HG02571 (cell line): ENCODE measurements around the gene PSG1.
"Not testable (repeated sequence)": the region's sequence is repeated elsewhere in the genome, so short reads cannot be mapped to it uniquely, and the experiment has no call there.

Source experiments
- ATAC-seq: cut with Tn5 transposase; IDR thresholded peaks from one replicate; pipeline ENCODE4 v1.9.1; 2021; ENCODE audit warnings: mild to moderate bottlenecking, moderate library complexity; ENCODE audit not compliant: unreplicated experiment

Gene PSG1

DNA sequence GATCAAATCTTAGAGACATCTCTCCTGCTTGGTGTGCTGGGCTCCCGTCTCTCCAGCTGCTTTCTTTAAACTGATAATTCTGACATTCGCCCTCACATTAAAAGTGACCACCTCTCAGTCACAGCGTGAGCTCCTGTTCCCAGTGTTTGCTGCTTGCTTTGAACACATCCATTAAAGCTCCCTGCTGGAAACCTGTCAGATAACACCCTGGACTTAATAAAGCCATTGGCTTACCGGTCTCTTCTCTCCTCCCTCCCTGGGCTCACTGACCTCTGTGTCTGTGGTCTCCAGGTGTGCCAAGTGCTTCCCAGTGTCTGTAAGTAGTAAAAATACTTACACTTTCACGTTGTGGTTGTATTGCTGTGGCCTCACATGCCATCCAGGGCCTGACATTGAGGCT lies 2.5 kb upstream of the PSG1 start:
- ATAC-seq, result not testable (repeated sequence)

DNA sequence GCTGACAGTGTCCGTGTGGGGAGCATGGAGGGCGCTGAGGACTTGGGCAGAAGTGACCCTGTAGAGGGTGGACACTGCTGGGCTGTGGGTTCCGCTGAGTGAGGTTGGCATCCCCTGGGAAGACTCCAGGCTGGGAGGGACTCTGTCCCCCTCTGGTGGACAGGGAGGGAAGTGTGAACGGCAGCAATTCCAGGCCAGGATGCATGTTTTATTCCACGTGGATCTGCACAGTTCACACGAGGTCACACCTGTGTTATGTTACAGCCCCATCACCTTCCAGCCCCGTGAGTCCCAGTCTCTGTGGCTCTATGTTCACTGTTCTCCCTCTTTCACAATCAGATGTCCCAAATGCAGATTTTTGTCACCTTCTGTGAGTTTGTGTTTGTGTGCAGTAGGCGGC lies 1.8 kb upstream of the PSG1 start:
- not testable (repeated sequence) for ATAC-seq

DNA sequence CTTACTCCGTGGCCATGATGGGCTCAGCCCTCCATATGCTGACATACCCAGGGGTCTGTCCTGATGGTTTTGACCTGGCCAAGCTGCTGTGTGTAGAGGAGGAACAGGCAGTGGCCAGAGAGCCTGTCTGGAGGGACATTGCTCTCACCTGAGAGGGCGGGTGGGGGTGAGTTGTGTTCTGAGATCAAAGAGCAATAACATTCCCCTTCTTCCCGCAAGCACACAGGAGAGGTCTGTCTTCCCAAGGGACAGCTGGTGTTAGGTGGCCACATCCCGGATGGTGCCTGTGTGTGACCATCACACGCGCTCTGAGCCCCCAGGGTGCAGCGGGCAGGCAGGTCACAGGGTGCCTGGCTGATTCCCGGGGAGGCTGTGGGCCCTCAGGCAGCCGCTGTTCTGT lies 1.1 kb upstream of the PSG1 start:
- ATAC-seq, result not testable (repeated sequence)

GRCh38 chr19:42876596-42876995 lies 2.9 kb downstream of the PSG1 start:
- ATAC-seq, result not testable (repeated sequence)

GRCh38 chr19:42875881-42876280 lies 3.6 kb downstream of the PSG1 start:
- ATAC-seq, result not testable (repeated sequence)

GRCh38 chr19:42874901-42875813 lies 4.4 kb downstream of the PSG1 start:
- not testable (repeated sequence) for ATAC-seq

DNA sequence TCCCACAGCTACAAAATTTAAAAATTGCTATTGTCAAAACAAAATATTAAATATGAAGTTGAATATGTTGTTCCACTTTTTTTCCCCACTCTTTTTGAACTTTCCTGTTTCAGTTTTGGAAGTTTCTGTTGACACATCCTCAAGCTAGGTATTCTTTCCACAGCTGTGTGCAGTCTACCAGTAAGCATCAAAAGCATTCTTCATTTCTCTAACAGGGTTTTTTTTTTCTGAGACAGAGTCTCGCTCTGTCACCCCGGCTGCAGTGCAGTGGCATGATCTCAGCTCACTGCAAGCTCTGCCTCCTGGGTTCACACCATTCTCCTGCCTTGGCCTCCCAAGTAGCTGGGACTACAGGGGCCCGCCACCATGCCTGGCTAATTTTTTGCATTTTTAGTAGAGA lies 5.4 kb downstream of the PSG1 start:
- ATAC-seq, result not testable (repeated sequence)

GRCh38 chr19:42872608-42873007 lies 6.9 kb downstream of the PSG1 start:
- no peak for ATAC-seq

- no peak for ATAC-seq
Observed at GRCh38 chr19:42857544-42857867, 22.0 kb downstream of the PSG1 start.

- ATAC-seq, result not testable (repeated sequence)
Observed at GRCh38 chr19:42856866-42857543, 22.5 kb downstream of the PSG1 start.

- ATAC-seq, result not testable (repeated sequence)
Observed at GRCh38 chr19:42854745-42855144, 24.8 kb downstream of the PSG1 start.

- ATAC-seq, result not testable (repeated sequence)
Observed at GRCh38 chr19:42853231-42853630, 26.3 kb downstream of the PSG1 start.

GRCh38 chr19:42852821-42853220 lies 26.7 kb downstream of the PSG1 start:
- ATAC-seq, result not testable (repeated sequence)

- ATAC-seq, result not testable (repeated sequence)
Observed at GRCh38 chr19:42851718-42852280, 27.7 kb downstream of the PSG1 start.

DNA sequence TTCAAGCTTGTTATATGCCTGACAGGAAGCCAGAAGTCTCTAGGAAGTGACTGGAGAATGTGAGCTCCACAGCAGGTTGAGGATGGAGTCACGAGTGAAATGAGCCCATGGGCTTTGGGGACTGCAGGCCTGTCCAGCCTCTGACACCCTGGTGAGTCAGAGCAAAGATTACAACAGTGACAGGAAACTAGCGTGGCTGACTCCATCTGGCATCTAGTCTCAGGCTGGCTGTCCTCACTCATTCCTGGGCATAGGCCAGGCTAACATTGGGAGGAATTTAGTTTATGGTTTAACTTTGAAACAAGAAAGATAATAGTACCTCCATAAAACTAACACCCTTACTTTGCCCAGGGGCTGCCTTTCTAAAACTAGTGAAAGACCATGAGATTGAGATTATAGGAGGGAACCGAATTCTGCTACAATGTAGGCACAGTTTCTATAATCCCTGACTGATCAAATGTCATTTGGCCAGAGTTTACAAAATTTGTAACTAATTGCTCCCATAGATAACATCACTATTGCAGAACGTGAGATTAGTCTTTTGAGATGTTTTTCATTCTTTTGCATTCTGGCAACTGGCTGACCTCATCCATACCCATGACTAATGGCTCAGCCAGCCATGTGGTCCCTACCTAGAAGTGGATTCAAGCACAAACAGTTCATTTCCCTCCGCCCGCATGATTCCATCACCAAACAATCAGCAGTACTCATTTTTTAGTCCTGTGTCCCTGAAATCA lies 28.4 kb downstream of the PSG1 start:
- ATAC-seq, result no peak

DNA sequence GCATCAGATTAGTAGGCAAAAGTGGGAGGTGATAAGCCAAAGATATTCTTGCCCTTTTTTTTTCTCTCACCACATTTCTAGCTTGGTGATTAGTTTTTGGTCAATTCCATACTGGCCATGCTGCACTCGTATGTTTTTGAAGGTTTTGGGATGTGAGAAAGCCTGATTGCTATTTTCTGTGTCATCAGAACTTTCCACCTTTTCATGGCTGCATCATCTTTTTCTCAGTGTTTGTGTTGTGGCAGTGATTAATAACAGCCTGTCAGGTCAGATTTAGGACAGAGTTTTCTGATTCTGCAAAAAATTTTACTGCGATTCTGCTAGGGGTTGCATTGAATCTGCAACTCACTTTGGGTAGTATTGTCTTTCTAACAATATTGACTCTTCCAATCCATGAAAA lies 32.9 kb downstream of the PSG1 start:
- no peak for ATAC-seq

DNA sequence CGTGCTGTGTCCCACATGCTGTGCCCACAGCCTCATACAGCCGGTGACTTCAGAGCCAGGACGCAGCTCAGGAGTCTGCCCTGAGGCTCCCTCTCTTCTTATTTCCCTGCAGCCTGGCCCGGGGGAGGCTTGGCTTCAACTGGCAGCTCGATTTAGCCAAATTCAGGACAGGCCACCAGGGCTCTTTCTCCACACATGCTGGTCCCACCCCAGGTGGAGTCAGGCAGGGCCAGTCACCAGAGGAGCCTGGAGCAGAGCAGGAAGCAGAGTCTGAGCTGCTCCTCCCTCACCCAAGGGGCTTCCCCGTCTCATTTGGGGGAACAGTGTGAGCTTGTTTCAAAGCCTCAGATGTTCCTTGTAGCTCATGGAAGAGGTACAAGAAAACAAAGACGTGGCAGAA lies 35.9 kb downstream of the PSG1 start:
- ATAC-seq, result not testable (repeated sequence)

GRCh38 chr19:42832746-42833442 lies 46.6 kb downstream of the PSG1 start:
- ATAC-seq, result not testable (repeated sequence)

- ATAC-seq, result not testable (repeated sequence)
Observed at GRCh38 chr19:42832023-42832680, 47.4 kb downstream of the PSG1 start.
